GM23338 (cell line): ENCODE measurements around the gene RPS8. TPM values are rescaled to one million over a fixed set of nuclear protein-coding genes. Genes with fewer than 3 reads are reported as not detected.

Experiments
- ATAC-seq: fragments of 200-7000 bp; cut with Tn5 transposase; 3 replicates; pipeline ENCODE4 v1.9.1; 2020
- DNase-seq: peaks from one replicate; pipeline ENCODE4 v3.0.0-alpha.2; 2015; ENCODE audit warnings: low spot score
- H2AFZ ChIP-seq: fragments of 200-600 bp; sonication (generic); 2 replicates; pipeline ENCODE4 v1.8.0; 2016; ENCODE audit warnings: antibody characterized with exemption, mild to moderate bottlenecking, moderate library complexity
- H3F3A ChIP-seq: fragments of 200-600 bp; sonication (generic); replicated peaks from 2 replicates; pipeline ENCODE4 v1.8.0; 2017; ENCODE audit warnings: antibody characterized with exemption, mixed run types, low read depth
- H3K27ac ChIP-seq: fragments of 200-600 bp; sonication (generic); 2 replicates; pipeline ENCODE4 v1.6.1; 2016; ENCODE audit warnings: low read depth
- H3K27me3 ChIP-seq: fragments of 200-600 bp; sonication (generic); 2 replicates; pipeline ENCODE4 v1.8.0; 2016; ENCODE audit warnings: mild to moderate bottlenecking, mixed run types, moderate library complexity; ENCODE audit not compliant: insufficient read depth
- H3K36me3 ChIP-seq: fragments of 200-600 bp; sonication (generic); 2 replicates; pipeline ENCODE4 v1.8.0; 2016; ENCODE audit warnings: mild to moderate bottlenecking; ENCODE audit not compliant: insufficient read depth
- H3K4me1 ChIP-seq: fragments of 200-600 bp; sonication (generic); 2 replicates; pipeline ENCODE4 v1.8.0; 2016; ENCODE audit warnings: mild to moderate bottlenecking, moderate library complexity; ENCODE audit not compliant: insufficient read depth
- H3K4me2 ChIP-seq: fragments of 200-600 bp; sonication (generic); 2 replicates; pipeline ENCODE4 v1.7.1; 2017; ENCODE audit warnings: mixed run types
- H3K4me3 ChIP-seq: fragments of 200-600 bp; sonication (generic); 2 replicates; pipeline ENCODE4 v1.6.1; 2016; ENCODE audit warnings: mixed run types
- H3K79me2 ChIP-seq: fragments of 200-600 bp; sonication (generic); replicated peaks from 2 replicates; pipeline ENCODE4 v1.8.0; 2017; ENCODE audit warnings: mild to moderate bottlenecking; ENCODE audit not compliant: insufficient read depth
- H3K9me2 ChIP-seq: fragments of 200-600 bp; sonication (generic); 2 replicates; pipeline ENCODE4 v1.8.0; 2017; ENCODE audit not compliant: insufficient read depth
- H4K20me1 ChIP-seq: fragments of 200-600 bp; sonication (generic); replicated peaks from 2 replicates; pipeline ENCODE4 v1.8.0; 2017; ENCODE audit warnings: mild to moderate bottlenecking; ENCODE audit not compliant: insufficient read depth
- H3K27ac Mint-ChIP-seq: 2 replicates; pipeline ENCODE4 v1.8.0; 2020; ENCODE audit warnings: inconsistent platforms, mild to moderate bottlenecking, moderate library complexity, mixed read lengths
- H3K27me3 Mint-ChIP-seq: 3 replicates; pipeline ENCODE4 v1.8.0; 2022; ENCODE audit warnings: low read depth, mild to moderate bottlenecking, moderate library complexity, mixed read lengths, inconsistent platforms; ENCODE audit not compliant: insufficient read depth, poor library complexity
- H3K36me3 Mint-ChIP-seq: 3 replicates; pipeline ENCODE4 v1.8.0; 2021; ENCODE audit warnings: low read depth, mild to moderate bottlenecking, inconsistent platforms, moderate library complexity, mixed read lengths
- H3K4me1 Mint-ChIP-seq: 3 replicates; pipeline ENCODE4 v1.8.0; 2020; ENCODE audit warnings: mild to moderate bottlenecking, inconsistent platforms, mixed read lengths
- H3K4me3 Mint-ChIP-seq: 3 replicates; pipeline ENCODE4 v1.8.0; 2021; ENCODE audit warnings: moderate library complexity, mild to moderate bottlenecking, inconsistent platforms, mixed read lengths
- H3K9me3 Mint-ChIP-seq: 3 replicates; pipeline ENCODE4 v1.8.0; 2020; ENCODE audit warnings: moderate library complexity, mild to moderate bottlenecking, inconsistent platforms, mixed read lengths
- CREB1 ChIP-seq: fragments of 250-450 bp; sonication (Bioruptor Pico); IDR thresholded peaks from 2 replicates; pipeline ENCODE4 v1.5.0; 2020; ENCODE audit warnings: low read depth, mild to moderate bottlenecking, moderate library complexity
- EZH2 ChIP-seq: fragments of 200-600 bp; sonication (generic); IDR thresholded peaks from one replicate; pipeline ENCODE4 v1.8.0; 2017; ENCODE audit warnings: antibody characterized with exemption, mild to moderate bottlenecking, low read depth; ENCODE audit not compliant: unreplicated experiment
- EZH2phosphoT487 ChIP-seq: fragments of 200-600 bp; sonication (generic); IDR thresholded peaks from one replicate; pipeline ENCODE4 v1.8.1; 2018; ENCODE audit warnings: antibody characterized with exemption; ENCODE audit not compliant: unreplicated experiment
- JUNB ChIP-seq: IDR thresholded peaks from one replicate; pipeline ENCODE4 v1.6.1; 2016; ENCODE audit warnings: antibody characterized with exemption; ENCODE audit not compliant: unreplicated experiment
- NANOG ChIP-seq: IDR thresholded peaks from 2 replicates; pipeline ENCODE4 v1.6.1; 2016; ENCODE audit warnings: antibody characterized with exemption, borderline replicate concordance
- POLR2AphosphoS5 ChIP-seq: IDR thresholded peaks from 2 replicates; pipeline ENCODE4 v1.6.1; 2016; ENCODE audit warnings: antibody characterized with exemption, low read depth
- STAT1 ChIP-seq: IDR thresholded peaks from one replicate; pipeline ENCODE4 v1.6.1; 2016; ENCODE audit warnings: antibody characterized with exemption; ENCODE audit not compliant: unreplicated experiment
- ZNF331 ChIP-seq: fragments of 250-450 bp; sonication (Bioruptor Pico); IDR thresholded peaks from 2 replicates; pipeline ENCODE4 v1.5.0; 2020; ENCODE audit warnings: low read depth, mild to moderate bottlenecking, moderate library complexity
- polyA plus RNA-seq: library from polyadenylated mRNA; unstranded; fragments of >200 nt; fragmentation: Nextera tagmentation; extraction: Ambion mirVana; gene quantifications from 2 replicates; pipeline ENCODE4 v1.2.1, GENCODE V29; 2016
- total RNA-seq: library from RNA; depleted of rRNA; stranded (reverse); fragments of >200 nt; shearing (Covaris generic); gene quantifications from 2 replicates; pipeline ENCODE4 v1.2.3, GENCODE V29; 2014
- TF ChIP-seq, protein P1 (sequence below): fragments of 250-450 bp; sonication (Bioruptor Pico); IDR thresholded peaks from 2 replicates; pipeline ENCODE4 v1.5.0; 2020; ENCODE audit warnings: mild to moderate bottlenecking, moderate library complexity
- TF ChIP-seq, protein P2 (sequence below): IDR thresholded peaks from 2 replicates; pipeline ENCODE4 v1.6.1; 2016; ENCODE audit warnings: antibody characterized with exemption
- TF ChIP-seq, protein P3 (sequence below), 2 experiments: fragments of 200-600 bp in 1 of 2; sonication (generic) in 1 of 2; conservative IDR thresholded peaks; 2 replicates each; pipeline versions ENCODE4 v1.5.1 to v1.6.1; 2016 to 2017; ENCODE audit warnings: antibody characterized with exemption in 2 of 2, low read depth in 2 of 2, mild to moderate bottlenecking in 2 of 2, moderate library complexity in 1 of 2

RPS8 gene
- total and polyA plus RNA-seq, 2 experiments from 2014 or later, result 1,756 to 2,427 TPM

DNA sequence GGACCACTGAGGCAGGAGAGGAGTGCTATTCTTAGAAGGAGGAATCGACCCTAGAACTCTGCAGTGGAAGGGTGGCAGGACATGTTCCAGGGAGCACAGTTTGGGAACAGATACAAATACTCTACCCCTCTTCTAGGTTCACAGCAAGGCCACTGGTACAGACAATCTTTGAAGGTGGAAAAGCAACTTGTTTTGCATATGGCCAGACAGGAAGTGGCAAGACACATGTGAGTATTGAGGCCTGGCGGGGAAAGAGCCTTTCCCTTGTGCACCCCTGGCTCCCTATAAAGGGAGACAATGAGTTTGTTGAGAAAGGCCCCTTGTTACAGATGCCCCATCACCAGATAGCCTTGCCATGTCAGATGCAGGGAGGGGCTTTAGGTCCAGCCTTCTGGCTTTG is 17.9 kb upstream of the RPS8 start (continued):
- TF ChIP-seq, protein P1, sequence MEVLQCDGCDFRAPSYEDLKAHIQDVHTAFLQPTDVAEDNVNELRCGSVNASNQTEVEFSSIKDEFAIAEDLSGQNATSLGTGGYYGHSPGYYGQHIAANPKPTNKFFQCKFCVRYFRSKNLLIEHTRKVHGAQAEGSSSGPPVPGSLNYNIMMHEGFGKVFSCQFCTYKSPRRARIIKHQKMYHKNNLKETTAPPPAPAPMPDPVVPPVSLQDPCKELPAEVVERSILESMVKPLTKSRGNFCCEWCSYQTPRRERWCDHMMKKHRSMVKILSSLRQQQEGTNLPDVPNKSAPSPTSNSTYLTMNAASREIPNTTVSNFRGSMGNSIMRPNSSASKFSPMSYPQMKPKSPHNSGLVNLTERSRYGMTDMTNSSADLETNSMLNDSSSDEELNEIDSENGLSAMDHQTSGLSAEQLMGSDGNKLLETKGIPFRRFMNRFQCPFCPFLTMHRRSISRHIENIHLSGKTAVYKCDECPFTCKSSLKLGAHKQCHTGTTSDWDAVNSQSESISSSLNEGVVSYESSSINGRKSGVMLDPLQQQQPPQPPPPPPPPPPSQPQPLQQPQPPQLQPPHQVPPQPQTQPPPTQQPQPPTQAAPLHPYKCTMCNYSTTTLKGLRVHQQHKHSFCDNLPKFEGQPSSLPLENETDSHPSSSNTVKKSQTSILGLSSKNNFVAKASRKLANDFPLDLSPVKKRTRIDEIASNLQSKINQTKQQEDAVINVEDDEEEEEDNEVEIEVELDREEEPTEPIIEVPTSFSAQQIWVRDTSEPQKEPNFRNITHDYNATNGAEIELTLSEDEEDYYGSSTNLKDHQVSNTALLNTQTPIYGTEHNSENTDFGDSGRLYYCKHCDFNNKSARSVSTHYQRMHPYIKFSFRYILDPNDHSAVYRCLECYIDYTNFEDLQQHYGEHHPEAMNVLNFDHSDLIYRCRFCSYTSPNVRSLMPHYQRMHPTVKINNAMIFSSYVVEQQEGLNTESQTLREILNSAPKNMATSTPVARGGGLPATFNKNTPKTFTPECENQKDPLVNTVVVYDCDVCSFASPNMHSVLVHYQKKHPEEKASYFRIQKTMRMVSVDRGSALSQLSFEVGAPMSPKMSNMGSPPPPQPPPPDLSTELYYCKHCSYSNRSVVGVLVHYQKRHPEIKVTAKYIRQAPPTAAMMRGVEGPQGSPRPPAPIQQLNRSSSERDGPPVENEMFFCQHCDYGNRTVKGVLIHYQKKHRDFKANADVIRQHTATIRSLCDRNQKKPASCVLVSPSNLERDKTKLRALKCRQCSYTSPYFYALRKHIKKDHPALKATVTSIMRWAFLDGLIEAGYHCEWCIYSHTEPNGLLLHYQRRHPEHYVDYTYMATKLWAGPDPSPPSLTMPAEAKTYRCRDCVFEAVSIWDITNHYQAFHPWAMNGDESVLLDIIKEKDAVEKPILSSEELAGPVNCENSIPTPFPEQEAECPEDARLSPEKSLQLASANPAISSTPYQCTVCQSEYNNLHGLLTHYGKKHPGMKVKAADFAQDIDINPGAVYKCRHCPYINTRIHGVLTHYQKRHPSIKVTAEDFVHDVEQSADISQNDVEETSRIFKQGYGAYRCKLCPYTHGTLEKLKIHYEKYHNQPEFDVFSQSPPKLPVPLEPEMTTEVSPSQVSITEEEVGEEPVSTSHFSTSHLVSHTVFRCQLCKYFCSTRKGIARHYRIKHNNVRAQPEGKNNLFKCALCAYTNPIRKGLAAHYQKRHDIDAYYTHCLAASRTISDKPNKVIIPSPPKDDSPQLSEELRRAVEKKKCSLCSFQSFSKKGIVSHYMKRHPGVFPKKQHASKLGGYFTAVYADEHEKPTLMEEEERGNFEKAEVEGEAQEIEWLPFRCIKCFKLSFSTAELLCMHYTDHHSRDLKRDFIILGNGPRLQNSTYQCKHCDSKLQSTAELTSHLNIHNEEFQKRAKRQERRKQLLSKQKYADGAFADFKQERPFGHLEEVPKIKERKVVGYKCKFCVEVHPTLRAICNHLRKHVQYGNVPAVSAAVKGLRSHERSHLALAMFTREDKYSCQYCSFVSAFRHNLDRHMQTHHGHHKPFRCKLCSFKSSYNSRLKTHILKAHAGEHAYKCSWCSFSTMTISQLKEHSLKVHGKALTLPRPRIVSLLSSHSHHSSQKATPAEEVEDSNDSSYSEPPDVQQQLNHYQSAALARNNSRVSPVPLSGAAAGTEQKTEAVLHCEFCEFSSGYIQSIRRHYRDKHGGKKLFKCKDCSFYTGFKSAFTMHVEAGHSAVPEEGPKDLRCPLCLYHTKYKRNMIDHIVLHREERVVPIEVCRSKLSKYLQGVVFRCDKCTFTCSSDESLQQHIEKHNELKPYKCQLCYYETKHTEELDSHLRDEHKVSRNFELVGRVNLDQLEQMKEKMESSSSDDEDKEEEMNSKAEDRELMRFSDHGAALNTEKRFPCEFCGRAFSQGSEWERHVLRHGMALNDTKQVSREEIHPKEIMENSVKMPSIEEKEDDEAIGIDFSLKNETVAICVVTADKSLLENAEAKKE (CRISPR knock-in tag), result no peak
- TF ChIP-seq, protein P2, sequence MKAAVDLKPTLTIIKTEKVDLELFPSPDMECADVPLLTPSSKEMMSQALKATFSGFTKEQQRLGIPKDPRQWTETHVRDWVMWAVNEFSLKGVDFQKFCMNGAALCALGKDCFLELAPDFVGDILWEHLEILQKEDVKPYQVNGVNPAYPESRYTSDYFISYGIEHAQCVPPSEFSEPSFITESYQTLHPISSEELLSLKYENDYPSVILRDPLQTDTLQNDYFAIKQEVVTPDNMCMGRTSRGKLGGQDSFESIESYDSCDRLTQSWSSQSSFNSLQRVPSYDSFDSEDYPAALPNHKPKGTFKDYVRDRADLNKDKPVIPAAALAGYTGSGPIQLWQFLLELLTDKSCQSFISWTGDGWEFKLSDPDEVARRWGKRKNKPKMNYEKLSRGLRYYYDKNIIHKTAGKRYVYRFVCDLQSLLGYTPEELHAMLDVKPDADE, result no peak
- TF ChIP-seq CREB1, result no peak
- TF ChIP-seq, protein P3, sequence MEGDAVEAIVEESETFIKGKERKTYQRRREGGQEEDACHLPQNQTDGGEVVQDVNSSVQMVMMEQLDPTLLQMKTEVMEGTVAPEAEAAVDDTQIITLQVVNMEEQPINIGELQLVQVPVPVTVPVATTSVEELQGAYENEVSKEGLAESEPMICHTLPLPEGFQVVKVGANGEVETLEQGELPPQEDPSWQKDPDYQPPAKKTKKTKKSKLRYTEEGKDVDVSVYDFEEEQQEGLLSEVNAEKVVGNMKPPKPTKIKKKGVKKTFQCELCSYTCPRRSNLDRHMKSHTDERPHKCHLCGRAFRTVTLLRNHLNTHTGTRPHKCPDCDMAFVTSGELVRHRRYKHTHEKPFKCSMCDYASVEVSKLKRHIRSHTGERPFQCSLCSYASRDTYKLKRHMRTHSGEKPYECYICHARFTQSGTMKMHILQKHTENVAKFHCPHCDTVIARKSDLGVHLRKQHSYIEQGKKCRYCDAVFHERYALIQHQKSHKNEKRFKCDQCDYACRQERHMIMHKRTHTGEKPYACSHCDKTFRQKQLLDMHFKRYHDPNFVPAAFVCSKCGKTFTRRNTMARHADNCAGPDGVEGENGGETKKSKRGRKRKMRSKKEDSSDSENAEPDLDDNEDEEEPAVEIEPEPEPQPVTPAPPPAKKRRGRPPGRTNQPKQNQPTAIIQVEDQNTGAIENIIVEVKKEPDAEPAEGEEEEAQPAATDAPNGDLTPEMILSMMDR (conservative IDR thresholded peaks at IDR 0.05; ENCODE audit: low read depth in 2 of 2), result no peak

DNA sequence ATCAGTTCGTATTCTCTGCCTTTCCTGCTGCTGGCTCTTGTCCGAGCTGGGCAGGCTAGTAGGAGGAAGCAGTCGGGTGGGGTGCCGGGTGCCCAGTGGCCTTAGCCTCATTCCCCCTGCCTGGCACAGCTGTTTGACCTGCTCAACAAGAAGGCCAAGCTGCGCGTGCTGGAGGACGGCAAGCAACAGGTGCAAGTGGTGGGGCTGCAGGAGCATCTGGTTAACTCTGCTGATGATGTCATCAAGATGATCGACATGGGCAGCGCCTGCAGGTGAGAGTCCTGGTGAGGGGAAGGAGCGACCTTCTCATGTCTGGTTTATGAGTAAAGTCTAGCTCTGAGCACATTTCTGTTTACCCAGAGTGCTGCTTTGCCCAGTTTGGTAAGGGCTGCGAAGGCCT is 16.3 kb upstream of the RPS8 start:
- no peak for DNase-seq
- H3F3A ChIP-seq, result peaks cover 6% of the 10 kb centered on the region; the same call in 1 of the 2 replicates
- no peak for ATAC-seq
- H3K4me1 Mint-ChIP-seq, result no peaks in the 10 kb centered on the region
- no peaks in the 10 kb centered on the region for H3K27me3 ChIP-seq
- peaks cover 7% of the 10 kb centered on the region; the same call in 1 of the 2 replicates for H4K20me1 ChIP-seq
- peaks cover 68% of the 10 kb centered on the region for H3K36me3 ChIP-seq
- no peak overlapping the region for H3K4me3 Mint-ChIP-seq
- no peak overlapping the region for H3K4me3 ChIP-seq
- H3K9me2 ChIP-seq, result no peaks in the 10 kb centered on the region
- H3K9me3 Mint-ChIP-seq, result no peaks in the 10 kb centered on the region
- H3K79me2 ChIP-seq, result no peaks in the 10 kb centered on the region
- peaks cover 93% of the 10 kb centered on the region for H3K36me3 Mint-ChIP-seq
- no peaks in the 10 kb centered on the region for H3K4me1 ChIP-seq
- H3K27me3 Mint-ChIP-seq, result peaks cover 4% of the 10 kb centered on the region
- H2AFZ ChIP-seq, result no peak overlapping the region
- no peak overlapping the region for H3K27ac ChIP-seq
- H3K4me2 ChIP-seq, result no peak overlapping the region
- H3K27ac Mint-ChIP-seq, result no peak overlapping the region
- no peak for TF ChIP-seq EZH2
- TF ChIP-seq STAT1, result no peak
- TF ChIP-seq, protein P3 (conservative IDR thresholded peaks at IDR 0.05; ENCODE audit: low read depth in 2 of 2), result no peak
- TF ChIP-seq, protein P2, result no peak
- no peak for TF ChIP-seq EZH2phosphoT487
- TF ChIP-seq ZNF331, result no peak
- no peak for TF ChIP-seq JUNB
- no peak for TF ChIP-seq CREB1
- TF ChIP-seq NANOG, result no peak
- TF ChIP-seq POLR2AphosphoS5, result no peak
